HUES64 (cell line): Measurements from ENCODE around the gene NME8.

ENCODE experiments used
- H3K27ac ChIP-seq: 2 replicates; pipeline ENCODE4 v1.7.0; 2013; ENCODE audit warnings: low read depth, low read length, inconsistent platforms
- H3K27me3 ChIP-seq: 2 replicates; pipeline ENCODE4 v1.6.1; 2013; ENCODE audit warnings: mild to moderate bottlenecking, low read length; ENCODE audit not compliant: insufficient read depth
- H3K36me3 ChIP-seq: 2 replicates; pipeline ENCODE4 v1.6.1; 2013; ENCODE audit warnings: mild to moderate bottlenecking, low read length; ENCODE audit not compliant: insufficient read depth
- H3K4me1 ChIP-seq: 2 replicates; pipeline ENCODE4 v1.6.1; 2013; ENCODE audit warnings: mild to moderate bottlenecking, low read length, moderate library complexity; ENCODE audit not compliant: insufficient read depth
- H3K4me3 ChIP-seq: 2 replicates; pipeline ENCODE4 v1.5.1; 2013; ENCODE audit warnings: mild to moderate bottlenecking, low read length, moderate library complexity
- H3K9ac ChIP-seq: 2 replicates; pipeline ENCODE4 v1.6.1; 2013; ENCODE audit warnings: mild to moderate bottlenecking, low read depth, low read length
- H3K9me3 ChIP-seq: 2 replicates; pipeline ENCODE4 v1.6.1; 2013; ENCODE audit warnings: low read depth, low read length; ENCODE audit not compliant: insufficient read depth
- WGBS: fragments of 150-250, 120-280 bp; methylation state at CpG from one replicate; pipeline ENCODE4 v1.1.7; 2013; ENCODE audit warnings: missing lambda C conversion rate; 5-methylcytosine and 5-hydroxymethylcytosine counted together

NME8 gene

DNA sequence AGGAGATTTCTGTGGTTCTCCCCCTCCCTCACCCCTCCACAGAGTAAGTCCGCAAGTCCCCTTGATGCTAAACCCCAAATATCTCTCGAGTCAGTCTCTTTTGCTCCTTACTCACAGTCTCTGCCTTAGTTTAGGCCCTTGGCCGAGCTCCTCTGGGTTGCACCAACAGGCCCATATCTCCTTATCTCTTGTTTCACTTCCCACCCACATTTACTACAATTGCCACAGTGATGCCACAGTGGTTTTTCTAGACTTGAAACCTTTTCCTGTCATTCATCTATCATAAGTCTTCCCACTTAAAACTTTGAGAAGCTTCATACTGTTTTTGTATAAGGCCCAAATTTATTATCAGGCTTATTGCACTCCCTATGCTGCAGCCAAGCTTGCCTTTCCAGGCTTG, 23.4 kb upstream of the NME8 start:
- no peak overlapping the region for H3K4me3 ChIP-seq
- no peak overlapping the region for H3K9ac ChIP-seq
- H3K9me3 ChIP-seq = no peaks in the 10 kb centered on the region
- no peak overlapping the region for H3K27ac ChIP-seq
- no peaks in the 10 kb centered on the region for H3K36me3 ChIP-seq
- no peaks in the 10 kb centered on the region for H3K4me1 ChIP-seq
- 96% methylated on average over 2 of the region's 3 CpGs for WGBS
- no peaks in the 10 kb centered on the region for H3K27me3 ChIP-seq

DNA sequence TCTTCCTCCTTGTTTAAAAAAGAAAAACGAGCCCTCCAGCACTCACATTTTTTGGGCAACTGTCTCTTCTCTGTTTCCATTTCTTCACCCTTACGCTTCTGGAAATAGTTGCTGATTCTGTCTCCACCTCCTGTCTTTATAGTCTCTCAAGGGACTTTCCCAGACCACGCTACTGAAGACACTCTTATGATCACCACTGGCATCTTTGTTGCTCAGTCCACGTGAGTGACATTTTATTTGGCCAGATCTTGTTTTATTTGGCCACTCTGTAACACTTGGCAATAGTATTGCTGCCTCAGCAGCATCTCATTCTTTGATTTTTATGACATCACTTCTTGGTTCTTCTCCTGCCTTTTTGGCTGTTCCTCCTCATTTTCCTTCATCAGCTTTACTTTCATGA, 21.6 kb upstream of the NME8 start:
- Histone ChIP-seq H3K4me1 (no peaks in the 10 kb centered on the region), H3K36me3 (no peaks in the 10 kb centered on the region), H3K9me3 (no peaks in the 10 kb centered on the region), H3K27ac (no peak overlapping the region), H3K4me3 (no peak overlapping the region), H3K27me3 (no peaks in the 10 kb centered on the region), H3K9ac (no peak overlapping the region)
- WGBS = 86% methylated on average over 4 of the region's 4 CpGs

DNA sequence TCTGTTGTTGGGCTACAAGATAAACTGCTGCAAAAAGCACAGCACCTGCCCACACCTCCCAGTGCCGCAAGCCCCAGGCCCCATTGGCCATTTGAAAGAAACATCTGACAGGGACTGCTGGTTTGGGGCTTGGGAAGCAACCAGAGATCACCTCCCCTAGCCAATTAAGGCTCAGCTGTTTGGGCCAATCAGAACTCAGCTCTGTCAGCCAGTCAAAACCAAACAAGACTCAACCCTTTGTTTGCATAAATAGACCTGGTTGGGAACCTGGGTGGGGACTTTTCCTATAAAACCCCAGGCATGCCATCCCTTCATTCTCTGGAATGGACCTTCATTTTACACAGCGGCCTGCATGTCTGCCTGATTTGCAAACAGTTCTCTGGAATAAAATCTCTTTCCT, 17.2 kb upstream of the NME8 start:
- H3K9ac ChIP-seq = no peak overlapping the region
- no peaks in the 10 kb centered on the region for H3K9me3 ChIP-seq
- no peaks in the 10 kb centered on the region for H3K27me3 ChIP-seq
- no peaks in the 10 kb centered on the region for H3K36me3 ChIP-seq
- H3K4me3 ChIP-seq = no peak overlapping the region
- H3K27ac ChIP-seq = no peak overlapping the region
- no peaks in the 10 kb centered on the region for H3K4me1 ChIP-seq
- 92% methylated on average over 2 of the region's 2 CpGs for WGBS

DNA sequence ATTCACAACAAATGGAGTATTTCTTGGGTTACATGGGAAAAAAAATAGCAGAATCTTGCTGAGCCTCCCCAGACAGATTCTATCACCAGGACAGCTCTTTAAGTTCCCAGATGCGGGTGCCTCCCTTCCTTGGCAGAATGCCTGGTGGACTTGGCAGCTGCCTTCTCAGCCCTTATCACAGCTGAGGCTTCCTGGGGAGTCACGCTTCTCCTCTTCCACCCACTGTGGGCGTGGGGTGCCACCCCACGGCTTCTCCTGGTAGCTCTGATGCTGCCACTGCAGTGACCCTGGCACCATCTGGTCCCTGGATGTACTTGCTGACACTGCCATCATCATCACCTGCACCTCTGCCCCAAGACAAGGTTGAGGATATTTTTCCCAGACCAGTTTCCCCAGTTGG, 16.2 kb upstream of the NME8 start:
- 97% methylated on average over 4 of the region's 4 CpGs for WGBS
- Histone ChIP-seq H3K4me1 (no peaks in the 10 kb centered on the region), H3K36me3 (no peaks in the 10 kb centered on the region), H3K27me3 (no peaks in the 10 kb centered on the region), H3K4me3 (no peak overlapping the region), H3K9me3 (no peaks in the 10 kb centered on the region), H3K27ac (no peak overlapping the region), H3K9ac (no peak overlapping the region)

GRCh38 chr7:37833107-37833817, 15.1 kb upstream of the NME8 start:
- 55% methylated on average over 19 of the region's 21 CpGs for WGBS
- Histone ChIP-seq H3K9ac (no peak overlapping the region), H3K36me3 (no peaks in the 10 kb centered on the region), H3K27ac (no peak overlapping the region), H3K4me3 (peak overlapping the region; percentile 15; the same call in 1 of the 2 replicates), H3K9me3 (no peaks in the 10 kb centered on the region), H3K27me3 (no peaks in the 10 kb centered on the region), H3K4me1 (no peaks in the 10 kb centered on the region)

GRCh38 chr7:37833818-37834146, 14.6 kb upstream of the NME8 start:
- Histone ChIP-seq H3K36me3 (no peaks in the 10 kb centered on the region), H3K27ac (no peak overlapping the region), H3K4me1 (no peaks in the 10 kb centered on the region), H3K27me3 (no peaks in the 10 kb centered on the region), H3K4me3 (no peak overlapping the region), H3K9me3 (no peaks in the 10 kb centered on the region), H3K9ac (no peak overlapping the region)
- 15% methylated on average over 1 of the region's 3 CpGs for WGBS

DNA sequence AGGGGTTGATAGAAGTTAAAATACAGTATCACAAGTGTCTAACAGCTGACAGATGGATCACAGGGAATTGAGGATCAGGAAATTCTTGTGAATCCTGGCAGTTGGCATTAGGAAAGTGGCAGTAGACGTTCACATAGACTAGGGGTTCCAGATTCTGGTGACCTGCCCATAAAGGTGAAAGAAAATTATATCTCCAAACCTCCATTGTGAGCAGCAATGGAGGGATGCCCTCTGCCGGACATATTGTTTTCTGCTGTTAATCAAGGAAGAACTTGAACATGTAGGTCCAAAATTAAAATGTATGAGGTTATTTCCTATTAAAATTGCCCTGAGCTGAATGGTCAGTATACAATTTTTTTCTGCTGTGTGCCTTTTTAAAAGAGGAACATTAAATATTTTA, 5.1 kb downstream of the NME8 start:
- H3K36me3 ChIP-seq = no peaks in the 10 kb centered on the region
- no peaks in the 10 kb centered on the region for H3K9me3 ChIP-seq
- H3K4me1 ChIP-seq = no peaks in the 10 kb centered on the region
- H3K27me3 ChIP-seq = no peaks in the 10 kb centered on the region
- no peak overlapping the region for H3K4me3 ChIP-seq
- WGBS = 30% methylated on average over 2 of the region's 2 CpGs
- no peak overlapping the region for H3K9ac ChIP-seq
- no peak overlapping the region for H3K27ac ChIP-seq

GRCh38 chr7:37882086-37882485, 33.7 kb downstream of the NME8 start:
- no peaks in the 10 kb centered on the region for H3K9me3 ChIP-seq
- H3K4me1 ChIP-seq = no peaks in the 10 kb centered on the region
- 91% methylated on average over 6 of the region's 6 CpGs for WGBS
- H3K9ac ChIP-seq = no peak overlapping the region
- H3K27me3 ChIP-seq = no peaks in the 10 kb centered on the region
- H3K27ac ChIP-seq = no peak overlapping the region
- no peak overlapping the region for H3K4me3 ChIP-seq
- no peaks in the 10 kb centered on the region for H3K36me3 ChIP-seq

- no peak overlapping the region for H3K9ac ChIP-seq
- no peaks in the 10 kb centered on the region for H3K36me3 ChIP-seq
Observed at GRCh38 chr7:37893359-37893758, 45.0 kb downstream of the NME8 start.

DNA sequence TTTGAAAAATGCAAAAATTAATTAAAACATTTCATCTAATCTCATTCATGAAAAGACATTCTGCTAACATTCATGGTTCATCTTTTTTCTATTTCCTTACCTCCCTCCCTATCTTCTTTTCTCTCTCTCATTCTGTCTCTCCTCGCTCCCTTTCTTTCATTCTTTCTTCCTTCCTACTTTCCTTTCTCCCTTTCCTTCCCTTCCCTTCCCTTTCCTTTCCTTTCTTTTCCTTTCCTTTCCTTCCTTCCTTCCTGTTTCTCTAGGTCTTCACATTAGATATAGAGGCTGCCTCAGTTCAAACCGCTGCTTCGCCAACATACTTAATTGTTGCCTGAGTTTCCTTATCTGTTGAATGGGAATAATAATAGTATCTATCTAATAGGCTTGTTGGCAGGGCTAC, 46.3 kb downstream of the NME8 start:
- H3K27ac ChIP-seq = no peak overlapping the region
- no peaks in the 10 kb centered on the region for H3K4me1 ChIP-seq
- no peak overlapping the region for H3K9ac ChIP-seq
- no peak overlapping the region for H3K4me3 ChIP-seq
- 96% methylated on average over 3 of the region's 3 CpGs for WGBS
- H3K36me3 ChIP-seq = no peaks in the 10 kb centered on the region
- no peaks in the 10 kb centered on the region for H3K9me3 ChIP-seq
- H3K27me3 ChIP-seq = no peaks in the 10 kb centered on the region

More at GRCh38 chr7:37893359-37893758, 45.0 kb downstream of the NME8 start:
- H3K4me3 ChIP-seq = no peak overlapping the region
- H3K27me3 ChIP-seq = no peaks in the 10 kb centered on the region
- no peaks in the 10 kb centered on the region for H3K9me3 ChIP-seq
- no peak overlapping the region for H3K27ac ChIP-seq
- no peaks in the 10 kb centered on the region for H3K4me1 ChIP-seq

- Histone ChIP-seq H3K27me3 (peaks cover 1% of the 10 kb centered on the region; the same call in 1 of the 2 replicates), H3K4me1 (no peaks in the 10 kb centered on the region), H3K27ac (no peak overlapping the region), H3K36me3 (no peaks in the 10 kb centered on the region), H3K4me3 (no peak overlapping the region), H3K9me3 (no peaks in the 10 kb centered on the region), H3K9ac (no peak overlapping the region)
- 93% methylated on average over 3 of the region's 3 CpGs for WGBS
Observed at GRCh38 chr7:37899712-37900247, 51.4 kb downstream of the NME8 start.
